GM12891 (cell line): ENCODE measurements around the gene TIMP2.

ENCODE experiments used
- PAX5 ChIP-seq: IDR thresholded peaks from 2 replicates; pipeline ENCODE4 v1.6.1; 2011; ENCODE audit warnings: low read length, moderate library complexity, mild to moderate bottlenecking; ENCODE audit not compliant: insufficient read depth, severe bottlenecking
- POLR2A ChIP-seq: IDR thresholded peaks from 2 replicates; pipeline ENCODE4 v1.6.1; 2011; ENCODE audit warnings: low read depth, low read length, control low read depth
- POLR2AphosphoS5 ChIP-seq: IDR thresholded peaks from 2 replicates; pipeline ENCODE4 v1.6.1; 2011; ENCODE audit warnings: low read depth, low read length, control low read depth

DNA sequence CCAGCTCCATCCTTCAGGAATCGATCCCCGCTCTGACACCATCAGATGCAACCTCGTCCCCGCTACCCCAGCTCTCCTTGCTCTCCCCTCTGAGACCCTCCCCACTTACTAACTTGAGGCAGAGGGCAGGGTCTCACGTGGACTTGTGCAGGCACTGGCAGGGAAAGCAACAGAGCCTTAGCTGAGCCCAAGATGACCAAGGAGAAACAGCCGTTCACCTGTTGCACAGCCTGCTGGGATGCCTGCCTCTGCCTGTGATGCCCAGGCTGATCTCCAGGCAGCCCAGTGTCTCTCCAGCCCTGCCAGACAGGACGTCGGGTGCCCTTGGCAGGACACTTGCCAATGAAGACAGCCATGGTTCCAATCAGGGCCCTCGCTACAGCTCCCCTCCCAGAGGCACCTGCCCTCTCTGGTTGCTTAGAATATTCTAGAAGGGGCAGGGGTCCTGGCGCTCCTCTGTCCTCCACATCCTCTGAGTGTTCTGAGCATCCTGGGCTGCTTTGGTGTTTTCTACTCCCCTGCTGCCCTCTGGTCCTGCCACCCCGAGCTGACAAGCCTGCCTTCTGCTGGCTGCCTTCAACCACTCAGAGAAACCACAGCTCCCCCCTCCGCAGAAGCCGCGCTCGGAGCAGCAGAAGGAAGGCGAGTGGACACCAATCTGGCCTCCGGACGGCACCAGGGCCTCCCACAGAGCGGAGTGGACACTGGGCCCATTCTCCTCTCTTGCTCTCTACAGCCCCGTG lies 28.9 kb downstream of the TIMP2 start:
- TF ChIP-seq POLR2AphosphoS5, result no peak
- no peak for TF ChIP-seq POLR2A
- TF ChIP-seq PAX5, result no peak
